ENCODE results near the gene HSD3B2. TPM values are rescaled to one million over a fixed set of nuclear protein-coding genes. Genes with fewer than 3 reads are reported as not detected.

The HSD3B2 gene
- total and polyA plus RNA-seq, 2 of the 8 experiments (the other 6 are each of a cell fraction or from before 2014, with no cell fraction given), result not detected

GRCh38 chr1:119447344-119448126, 32.6 kb downstream of the HSD3B2 start (continued):
- TF ChIP-seq ATF2 (IDR thresholded peaks at IDR 0.05; ENCODE audit: low read length), result no peak

All from H1 (cell line).